ENCODE measurements around the gene RAP1GAP.
"Not testable (repeated sequence)": the region's sequence is repeated elsewhere in the genome, so short reads cannot be mapped to it uniquely, and the experiment has no call there.

RAP1GAP gene

GRCh38 chr1:21633992-21634805, 35.0 kb downstream of the RAP1GAP start:
- no peak for DNase-seq (ENCODE audit: extremely low read depth, low read depth)
- no peak for TF ChIP-seq CTCF (IDR thresholded peaks at IDR 0.05; ENCODE audit: low read depth, low read length, missing control alignments)

GRCh38 chr1:21633141-21633755, 35.9 kb downstream of the RAP1GAP start:
- TF ChIP-seq CTCF (IDR thresholded peaks at IDR 0.05; ENCODE audit: low read depth, low read length, missing control alignments), result no peak
- DNase-seq (ENCODE audit: extremely low read depth, low read depth), result no peak
- H3K4me3 ChIP-seq (replicated peaks; ENCODE audit: low read depth, low read length), result no peak overlapping the region

More at GRCh38 chr1:21633992-21634805, 35.0 kb downstream of the RAP1GAP start:
- H3K4me3 ChIP-seq (replicated peaks; ENCODE audit: low read depth, low read length), result no peak overlapping the region

- no peak overlapping the region for H3K4me3 ChIP-seq (replicated peaks; ENCODE audit: low read depth, low read length)
- no peak for TF ChIP-seq CTCF (IDR thresholded peaks at IDR 0.05; ENCODE audit: low read depth, low read length, missing control alignments)
- DNase-seq (ENCODE audit: extremely low read depth, low read depth), result no peak
Measured at GRCh38 chr1:21631944-21632887, 36.9 kb downstream of the RAP1GAP start.

GRCh38 chr1:21631590-21631943, 37.6 kb downstream of the RAP1GAP start:
- H3K4me3 ChIP-seq (replicated peaks; ENCODE audit: low read depth, low read length); DNase-seq (ENCODE audit: extremely low read depth, low read depth): not testable (repeated sequence)

- no peak for TF ChIP-seq CTCF (IDR thresholded peaks at IDR 0.05; ENCODE audit: low read depth, low read length, missing control alignments)
- H3K4me3 ChIP-seq (replicated peaks; ENCODE audit: low read depth, low read length), result no peak overlapping the region
- no peak for DNase-seq (ENCODE audit: extremely low read depth, low read depth)
Measured at GRCh38 chr1:21630571-21631343, 38.4 kb downstream of the RAP1GAP start.

- TF ChIP-seq CTCF (IDR thresholded peaks at IDR 0.05; ENCODE audit: low read depth, low read length, missing control alignments), result no peak
- no peak for DNase-seq (ENCODE audit: extremely low read depth, low read depth)
- H3K4me3 ChIP-seq (replicated peaks; ENCODE audit: low read depth, low read length), result no peak overlapping the region
Measured at GRCh38 chr1:21629971-21630370, 39.2 kb downstream of the RAP1GAP start.

All from HFF-Myc (cell line).